PC-3 (cell line): Measurements from ENCODE around the gene TFAP2A. TPM values are rescaled to one million over a fixed set of nuclear protein-coding genes. Genes with fewer than 3 reads are reported as not detected.

Source experiments
- ATAC-seq: fragments of 200-7000 bp; cut with Tn5 transposase; 2 replicates; pipeline ENCODE4 v1.9.1; 2020; ENCODE audit warnings: mild to moderate bottlenecking, moderate library complexity
- BruUV-seq: library from RNA; stranded (reverse); fragments of 400-500 nt; replicated peaks from 2 replicates; lab custom pipeline; 2021; lab: Mats Ljungman, UMichigan
- CTCF ChIA-PET: fragments of 300-600 bp; sonication (Branson Sonifier 250); formaldehyde crosslinking; loops from one replicate; lab custom pipeline; 2022; ENCODE audit warnings: antibody characterized with exemption; lab: Charles Lee
- POLR2A ChIA-PET: fragments of 300-600 bp; sonication (Branson Sonifier 250); formaldehyde crosslinking; loops from one replicate; lab custom pipeline; 2022; ENCODE audit warnings: antibody characterized with exemption; ENCODE audit not compliant: unreplicated experiment; lab: Charles Lee
- DNase-seq: peaks from one replicate; pipeline ENCODE4 v3.0.0-alpha.2; 2015
- H2AFZ ChIP-seq: fragments of 300-600 bp; sonication (generic); 2 replicates; pipeline ENCODE4 v1.6.0; 2016; ENCODE audit warnings: antibody characterized with exemption, low read length
- H3F3A ChIP-seq: fragments of 300-600 bp; sonication (generic); one replicate; pipeline ENCODE4 v1.6.0; 2017; ENCODE audit warnings: antibody characterized with exemption, low read length, control low read depth, mild to moderate bottlenecking; ENCODE audit not compliant: unreplicated experiment
- H3K27ac ChIP-seq: fragments of 300-600 bp; sonication (generic); 2 replicates; pipeline ENCODE4 v1.5.1; 2016; ENCODE audit warnings: mild to moderate bottlenecking, low read length
- H3K27me3 ChIP-seq: fragments of 300-600 bp; sonication (generic); 2 replicates; pipeline ENCODE4 v1.6.1; 2016; ENCODE audit warnings: low read length, mixed read lengths
- H3K36me3 ChIP-seq: fragments of 300-600 bp; sonication (generic); 2 replicates; pipeline ENCODE4 v1.6.1; 2016; ENCODE audit warnings: low read depth, mixed run types, low read length, mixed read lengths
- H3K4me1 ChIP-seq: fragments of 300-600 bp; sonication (generic); 2 replicates; pipeline ENCODE4 v1.5.1; 2016; ENCODE audit warnings: low read length; ENCODE audit not compliant: insufficient read depth
- H3K4me2 ChIP-seq: fragments of 300-600 bp; sonication (generic); 2 replicates; pipeline ENCODE4 v1.6.0; 2016; ENCODE audit warnings: low read length
- H3K4me3 ChIP-seq: fragments of 300-600 bp; sonication (generic); 2 replicates; pipeline ENCODE4 v1.5.1; 2016; ENCODE audit warnings: mild to moderate bottlenecking, low read length, mixed read lengths
- H3K79me2 ChIP-seq: fragments of 300-600 bp; sonication (generic); 2 replicates; pipeline ENCODE4 v1.6.1; 2017; ENCODE audit warnings: low read length, mixed read lengths
- H3K9ac ChIP-seq: fragments of 300-600 bp; sonication (generic); 2 replicates; pipeline ENCODE4 v1.6.0; 2016; ENCODE audit warnings: mild to moderate bottlenecking, low read length
- H3K9me2 ChIP-seq: fragments of 300-600 bp; sonication (generic); replicated peaks from 2 replicates; pipeline ENCODE4 v1.6.1; 2016; ENCODE audit warnings: mixed run types, low read length, mixed read lengths
- H3K9me3 ChIP-seq: fragments of 300-600 bp; sonication (generic); 2 replicates; pipeline ENCODE4 v1.6.1; 2016; ENCODE audit warnings: low read length, mixed read lengths
- H4K20me1 ChIP-seq: fragments of 300-600 bp; sonication (generic); 2 replicates; pipeline ENCODE4 v1.6.1; 2016; ENCODE audit warnings: low read length, mixed read lengths
- EZH2 ChIP-seq: fragments of 300-600 bp; sonication (generic); IDR thresholded peaks from one replicate; pipeline ENCODE4 v1.6.1; 2017; ENCODE audit warnings: antibody characterized with exemption, mild to moderate bottlenecking, low read length; ENCODE audit not compliant: unreplicated experiment
- EZH2phosphoT487 ChIP-seq: fragments of 300-600 bp; sonication (generic); IDR thresholded peaks from 2 replicates; pipeline ENCODE4 v1.6.1; 2018; ENCODE audit warnings: mild to moderate bottlenecking, antibody characterized with exemption, low read length, borderline replicate concordance
- intact Hi-C: fragments of 100-400 bp; cut with micrococcal nuclease; formaldehyde crosslinking; loops from 2 replicates; pipeline ENCODE4 v1.9.0; 2023
- total RNA-seq: library from RNA; depleted of rRNA; stranded (reverse); fragments of >200 nt; gene quantifications from 2 replicates; pipeline ENCODE4 v1.2.3, GENCODE V29; 2014
- TF ChIP-seq, protein P1 (sequence below): fragments of 300-600 bp; sonication (generic); conservative IDR thresholded peaks from 2 replicates; pipeline ENCODE4 v1.5.1; 2017; ENCODE audit warnings: antibody characterized with exemption, low read depth, mild to moderate bottlenecking, low read length

The TFAP2A gene
- total RNA-seq, 1 experiment from 2014 or later: 29.4 TPM

DNA sequence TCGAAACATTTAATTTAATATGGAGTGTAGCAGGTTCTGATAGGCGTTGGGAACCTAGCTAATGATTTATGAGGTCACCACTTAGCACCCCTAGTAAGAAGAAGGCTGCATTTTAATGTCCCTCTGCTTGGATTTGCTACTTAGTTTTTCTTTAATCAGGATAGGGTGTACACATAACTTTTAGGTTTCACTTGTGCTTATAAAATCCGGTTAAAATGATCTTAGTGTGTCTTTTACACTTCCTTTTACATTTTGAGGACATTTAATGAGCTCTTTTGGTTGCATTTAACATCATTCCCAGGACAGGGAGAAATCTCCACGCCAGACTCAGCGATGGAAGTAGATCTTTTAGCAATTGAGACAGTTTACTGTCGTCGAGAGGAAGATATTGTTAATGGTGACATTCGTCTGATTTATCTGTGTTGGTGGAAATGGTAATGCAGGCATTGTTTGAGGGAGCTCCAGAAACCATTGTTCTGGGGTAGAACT is 5.6 kb downstream of the TFAP2A start:
- peaks cover 96% of the 10 kb centered on the region for H3K79me2 ChIP-seq
- H2AFZ ChIP-seq: no peak overlapping the region
- intact Hi-C loops: loop anchor here (10.0 kb wide), 2 partner anchors 264 to 1264 kb away; no protein-coding TSS in a partner anchor
- peaks cover 23% of the 10 kb centered on the region for H4K20me1 ChIP-seq
- TF ChIP-seq EZH2: no peak
- TF ChIP-seq, protein P1, sequence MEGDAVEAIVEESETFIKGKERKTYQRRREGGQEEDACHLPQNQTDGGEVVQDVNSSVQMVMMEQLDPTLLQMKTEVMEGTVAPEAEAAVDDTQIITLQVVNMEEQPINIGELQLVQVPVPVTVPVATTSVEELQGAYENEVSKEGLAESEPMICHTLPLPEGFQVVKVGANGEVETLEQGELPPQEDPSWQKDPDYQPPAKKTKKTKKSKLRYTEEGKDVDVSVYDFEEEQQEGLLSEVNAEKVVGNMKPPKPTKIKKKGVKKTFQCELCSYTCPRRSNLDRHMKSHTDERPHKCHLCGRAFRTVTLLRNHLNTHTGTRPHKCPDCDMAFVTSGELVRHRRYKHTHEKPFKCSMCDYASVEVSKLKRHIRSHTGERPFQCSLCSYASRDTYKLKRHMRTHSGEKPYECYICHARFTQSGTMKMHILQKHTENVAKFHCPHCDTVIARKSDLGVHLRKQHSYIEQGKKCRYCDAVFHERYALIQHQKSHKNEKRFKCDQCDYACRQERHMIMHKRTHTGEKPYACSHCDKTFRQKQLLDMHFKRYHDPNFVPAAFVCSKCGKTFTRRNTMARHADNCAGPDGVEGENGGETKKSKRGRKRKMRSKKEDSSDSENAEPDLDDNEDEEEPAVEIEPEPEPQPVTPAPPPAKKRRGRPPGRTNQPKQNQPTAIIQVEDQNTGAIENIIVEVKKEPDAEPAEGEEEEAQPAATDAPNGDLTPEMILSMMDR: no peak
- no peak for TF ChIP-seq EZH2phosphoT487
- no peaks in the 10 kb centered on the region for H3K9me3 ChIP-seq
- DNase-seq: peak; percentile 30
- TSS peak; percentile 0 for BruUV-seq
- peaks cover 6% of the 10 kb centered on the region for H3F3A ChIP-seq
- peaks cover 44% of the 10 kb centered on the region for H3K4me1 ChIP-seq
- peak overlapping the region; percentile 99 for H3K9ac ChIP-seq
- peak overlapping the region; percentile 91 for H3K4me3 ChIP-seq
- POLR2A ChIA-PET: no interaction called here
- H3K27me3 ChIP-seq: no peaks in the 10 kb centered on the region
- peak overlapping the region; percentile 90 for H3K4me2 ChIP-seq
- peak overlapping the region; percentile 98 for H3K27ac ChIP-seq
- H3K36me3 ChIP-seq: peaks cover 37% of the 10 kb centered on the region
- CTCF ChIA-PET: no interaction called here
- H3K9me2 ChIP-seq: no peaks in the 10 kb centered on the region
- ATAC-seq: no peak

DNA sequence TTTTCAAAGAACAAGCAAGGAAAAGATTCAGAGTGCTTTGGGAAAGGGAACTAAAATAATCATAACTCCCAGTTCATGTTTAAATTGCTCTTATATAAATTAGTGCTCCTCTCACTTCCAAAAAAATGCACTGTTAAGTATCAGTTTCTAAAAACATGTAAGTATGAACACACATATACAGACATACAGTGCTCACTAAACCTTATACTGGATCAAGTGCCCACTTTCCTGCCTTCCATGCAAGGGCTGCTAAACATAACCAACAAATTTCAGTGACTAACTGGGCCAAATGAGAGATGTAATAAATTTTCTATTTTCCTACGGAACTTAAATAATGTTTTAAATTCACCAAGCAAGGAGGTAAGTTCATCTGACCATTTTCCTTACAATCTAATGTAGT is 6.4 kb downstream of the TFAP2A start:
- ChIA-PET CTCF (no interaction called here), POLR2A (no interaction called here)
- intact Hi-C loops: loop anchor here (10.0 kb wide), 2 partner anchors 264 to 1264 kb away; no protein-coding TSS in a partner anchor
- peaks cover 6% of the 10 kb centered on the region for H3F3A ChIP-seq
- peaks cover 23% of the 10 kb centered on the region for H4K20me1 ChIP-seq
- no peaks in the 10 kb centered on the region for H3K27me3 ChIP-seq
- no peaks in the 10 kb centered on the region for H3K9me2 ChIP-seq
- no peak overlapping the region for H2AFZ ChIP-seq
- DNase-seq (no peak), ATAC-seq (no peak)
- TF ChIP-seq EZH2phosphoT487 (no peak), EZH2 (no peak)
- TF ChIP-seq, protein P1: no peak
- H3K9me3 ChIP-seq: no peaks in the 10 kb centered on the region
- BruUV-seq: no TSS peak
- H3K36me3 ChIP-seq: peaks cover 37% of the 10 kb centered on the region
- peak overlapping the region; percentile 90 for H3K4me2 ChIP-seq
- H3K9ac ChIP-seq: peak overlapping the region; percentile 99
- H3K4me1 ChIP-seq: peaks cover 45% of the 10 kb centered on the region
- H3K79me2 ChIP-seq: peaks cover 88% of the 10 kb centered on the region
- peak overlapping the region; percentile 91 for H3K4me3 ChIP-seq
- H3K27ac ChIP-seq: peak overlapping the region; percentile 98

DNA sequence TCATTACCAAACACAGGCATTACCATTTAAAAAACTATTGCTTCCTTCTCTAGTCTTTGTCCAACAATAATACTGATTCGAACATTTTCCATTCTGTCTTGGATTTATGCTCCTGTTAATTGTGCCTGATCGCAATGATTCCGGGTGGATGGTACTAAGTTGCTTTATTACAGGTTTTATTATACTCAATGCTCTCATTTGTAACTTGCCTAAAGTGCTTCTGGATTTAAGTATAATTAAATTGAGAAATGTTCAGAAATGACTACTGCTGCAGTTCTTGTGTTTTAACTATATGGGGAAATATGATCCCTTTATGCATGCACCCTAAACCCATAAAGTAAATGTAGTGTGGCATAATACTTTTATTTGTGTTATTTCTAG is 7.2 kb downstream of the TFAP2A start:
- ChIA-PET CTCF (no interaction called here), POLR2A (no interaction called here)
- peak overlapping the region; percentile 98 for H3K27ac ChIP-seq
- H3K36me3 ChIP-seq: peaks cover 41% of the 10 kb centered on the region
- peaks cover 53% of the 10 kb centered on the region for H3K4me1 ChIP-seq
- peak overlapping the region; percentile 91 for H3K4me3 ChIP-seq
- no peaks in the 10 kb centered on the region for H3K27me3 ChIP-seq
- ATAC-seq (no peak), DNase-seq (peak; percentile 35)
- H3K9me3 ChIP-seq: no peaks in the 10 kb centered on the region
- BruUV-seq: no TSS peak
- no peak overlapping the region for H2AFZ ChIP-seq
- peaks cover 6% of the 10 kb centered on the region for H3F3A ChIP-seq
- peaks cover 23% of the 10 kb centered on the region for H4K20me1 ChIP-seq
- TF ChIP-seq, protein P1: no peak
- TF ChIP-seq EZH2 (no peak), EZH2phosphoT487 (no peak)
- H3K9me2 ChIP-seq: no peaks in the 10 kb centered on the region
- peak overlapping the region; percentile 90 for H3K4me2 ChIP-seq
- intact Hi-C loops: loop anchor here (10.0 kb wide), 2 partner anchors 263 to 1263 kb away; no protein-coding TSS in a partner anchor
- H3K9ac ChIP-seq: peak overlapping the region; percentile 99
- peaks cover 86% of the 10 kb centered on the region for H3K79me2 ChIP-seq
